Epithelial cell of proximal tubule (primary cell): ENCODE measurements around the gene ACHE. TPM values are rescaled to one million over a fixed set of nuclear protein-coding genes. Genes with fewer than 3 reads are reported as not detected.
"Not testable (repeated sequence)": the region's sequence is repeated elsewhere in the genome, so short reads cannot be mapped to it uniquely, and the experiment has no call there.

Experiments used
- DNase-seq: peaks from one replicate; pipeline ENCODE4 v3.0.0-alpha.2; 2011; ENCODE audit warnings: low read depth
- H3K4me3 ChIP-seq: 2 replicates; pipeline ENCODE4 v1.5.1; 2011; ENCODE audit warnings: low read depth, mild to moderate bottlenecking, low read length
- CTCF ChIP-seq: conservative IDR thresholded peaks from 2 replicates; pipeline ENCODE4 v1.5.1; 2012; ENCODE audit warnings: low read depth, mild to moderate bottlenecking, low read length
- total RNA-seq: library from RNA; depleted of rRNA; stranded (reverse); fragments of >200 nt; gene quantifications from 2 replicates; pipeline ENCODE4 v1.2.3, GENCODE V29; 2015

Gene ACHE
- total RNA-seq, 1 donor from 2014 or later = 3.3 TPM

DNA sequence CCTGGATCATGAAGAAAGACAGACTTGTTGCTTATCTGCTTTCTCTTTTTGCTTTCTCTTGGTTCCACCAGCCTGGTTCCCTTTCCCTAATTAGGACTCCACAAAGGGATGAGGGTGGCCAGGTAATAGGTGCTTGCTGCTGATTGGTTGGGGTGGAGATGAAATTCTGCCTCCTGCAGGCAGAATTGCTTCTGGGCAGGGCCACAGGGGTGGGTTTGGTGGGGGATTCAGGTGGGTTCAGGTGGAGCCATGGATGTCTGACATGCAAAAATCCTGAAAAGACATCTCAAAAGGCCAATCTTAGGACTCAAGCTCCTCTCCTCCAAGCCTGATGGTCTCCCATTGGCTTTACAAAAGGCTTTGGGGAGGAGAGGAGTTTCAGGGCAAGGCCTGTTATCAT lies 25.4 kb upstream of the ACHE start:
- TF ChIP-seq CTCF = no peak
- no peak overlapping the region for H3K4me3 ChIP-seq

GRCh38 chr7:100919779-100920437 lies 24.2 kb upstream of the ACHE start:
- DNase-seq = not testable (repeated sequence)

More for the DNA sequence above, 25.4 kb upstream of the ACHE start:
- DNase-seq = no peak

GRCh38 chr7:100919335-100919734 lies 23.6 kb upstream of the ACHE start:
- not testable (repeated sequence) for H3K4me3 ChIP-seq, DNase-seq

More at GRCh38 chr7:100919779-100920437, 24.2 kb upstream of the ACHE start:
- not testable (repeated sequence) for H3K4me3 ChIP-seq

DNA sequence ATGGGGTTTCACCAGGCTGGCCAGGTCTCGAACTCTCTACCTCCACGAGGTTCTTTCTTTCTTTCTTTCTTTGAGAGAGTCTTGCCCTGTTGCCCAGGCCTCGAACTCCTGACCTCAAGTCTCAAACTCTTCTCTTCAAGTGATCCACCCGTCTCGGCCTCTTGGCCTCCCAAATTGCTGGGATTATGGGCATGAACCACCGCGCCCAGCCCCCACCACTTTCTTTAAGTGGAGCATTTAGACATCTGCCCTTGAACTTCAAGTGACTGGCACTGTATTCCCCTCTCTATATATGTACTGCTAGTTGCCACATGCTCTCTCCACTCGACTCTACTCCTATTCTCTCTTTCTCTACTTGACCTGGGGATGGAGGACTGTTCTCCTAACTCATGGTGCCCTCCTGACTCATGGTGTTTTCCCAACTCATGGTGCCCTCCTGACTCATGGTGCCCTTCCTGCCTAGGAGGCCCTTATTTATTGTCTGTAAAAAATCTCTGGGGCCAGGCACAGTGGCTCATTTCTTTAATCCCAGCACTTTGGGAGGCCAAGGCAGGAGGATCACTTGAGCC lies 19.3 kb upstream of the ACHE start:
- peak; percentile 43 for DNase-seq
- no peak overlapping the region for H3K4me3 ChIP-seq
- no peak for TF ChIP-seq CTCF

DNA sequence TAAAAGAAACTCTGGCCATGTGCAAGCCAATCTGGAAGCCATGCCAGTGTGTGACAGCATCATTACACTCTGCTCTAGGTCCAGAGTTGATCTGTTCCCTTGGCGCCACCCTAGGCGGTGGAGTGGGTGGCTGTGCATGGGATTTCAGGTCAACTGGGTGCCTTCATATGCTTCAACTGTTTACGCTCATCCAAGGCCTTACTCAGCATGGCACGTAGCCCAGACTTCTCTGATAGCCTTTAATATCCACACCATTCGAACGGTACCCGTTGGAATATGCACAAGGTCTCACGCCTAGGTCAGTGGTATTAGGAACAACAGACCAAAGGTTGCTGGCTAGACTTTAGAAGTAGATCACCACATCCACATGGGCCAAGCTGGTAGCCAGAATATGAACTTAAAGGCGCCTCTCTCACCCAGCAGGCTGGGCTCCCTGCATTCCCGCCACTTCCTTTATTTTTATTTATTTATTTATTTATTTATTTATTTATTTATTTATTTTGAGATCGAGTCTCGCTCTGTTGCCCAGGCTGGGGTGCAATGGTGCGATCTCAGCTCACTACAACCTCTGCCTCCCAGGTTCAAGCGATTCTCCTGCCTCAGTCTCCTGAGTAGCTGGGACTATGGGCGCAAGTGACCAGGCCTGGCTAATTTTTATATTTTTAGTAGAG lies 18.7 kb upstream of the ACHE start:
- no peak for DNase-seq
- no peak overlapping the region for H3K4me3 ChIP-seq
- no peak for TF ChIP-seq CTCF

GRCh38 chr7:100911484-100911883 lies 15.8 kb upstream of the ACHE start:
- no peak overlapping the region for H3K4me3 ChIP-seq
- DNase-seq = no peak
- no peak for TF ChIP-seq CTCF

DNA sequence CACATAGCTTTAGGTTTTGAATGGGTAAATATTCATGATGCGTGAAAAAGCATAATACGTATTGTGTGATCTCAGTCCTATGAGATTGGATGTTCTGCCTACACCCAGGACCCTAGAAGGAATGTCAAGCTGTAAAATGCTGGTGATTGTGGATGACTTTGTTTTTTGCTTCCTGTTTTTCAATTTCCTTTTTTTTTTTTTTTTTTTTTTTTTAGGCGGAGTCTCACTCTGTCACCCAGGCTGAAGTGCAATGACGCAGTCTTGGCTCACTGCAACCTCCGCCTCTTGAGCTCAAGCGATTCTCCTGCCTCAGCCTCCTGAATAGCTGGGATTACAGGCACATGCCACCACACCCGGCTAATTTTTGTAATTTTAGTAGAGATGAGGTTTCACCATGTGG lies 14.8 kb upstream of the ACHE start:
- not testable (repeated sequence) for H3K4me3 ChIP-seq, DNase-seq

DNA sequence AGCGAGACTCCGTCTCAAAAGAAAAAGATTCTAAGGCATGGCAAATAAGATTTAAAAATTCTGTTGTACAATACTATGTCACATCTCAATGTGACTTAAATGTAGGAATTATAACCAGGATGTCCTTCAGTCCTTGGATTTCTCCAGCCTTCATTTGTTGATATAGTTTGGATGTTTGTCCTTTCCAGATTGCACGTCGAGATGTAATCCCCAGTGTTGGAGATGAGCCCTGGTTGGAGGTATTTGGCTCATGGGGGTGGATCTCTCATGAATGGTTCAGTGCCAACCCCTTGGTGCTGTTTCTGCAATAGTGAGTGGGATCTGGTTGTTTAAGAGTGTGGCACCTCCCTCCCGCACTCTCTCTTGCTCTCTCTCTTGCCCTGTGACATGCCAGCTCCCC lies 12.8 kb upstream of the ACHE start:
- no peak for TF ChIP-seq CTCF
- no peak for DNase-seq
- H3K4me3 ChIP-seq = no peak overlapping the region
